ENCODE results near the gene CXorf65. TPM values are rescaled to one million over a fixed set of nuclear protein-coding genes. Genes with fewer than 3 reads are reported as not detected.

The CXorf65 gene
- total RNA-seq, 3 donors from 2014 or later = 6.0 to 11.3 (median 6.6) TPM

GRCh38 chrX:71067089-71067488 lies 39.5 kb downstream of the CXorf65 start:
- no peak for ATAC-seq

GRCh38 chrX:71060127-71060526 lies 46.4 kb downstream of the CXorf65 start:
- peaks cover 42% of the 10 kb centered on the region for H3K4me1 Mint-ChIP-seq (ENCODE audit: low read depth)
- no peak for DNase-seq
- H3K27me3 Mint-ChIP-seq (ENCODE audit: low read depth) = no peaks in the 10 kb centered on the region
- no peak overlapping the region for H3K4me3 Mint-ChIP-seq
- no peaks in the 10 kb centered on the region for H3K9me3 Mint-ChIP-seq
- H3K36me3 Mint-ChIP-seq (ENCODE audit: insufficient read depth) = peaks cover 29% of the 10 kb centered on the region
- no peak for ATAC-seq

More at GRCh38 chrX:71067089-71067488, 39.5 kb downstream of the CXorf65 start:
- Mint-ChIP-seq H3K9me3 (no peaks in the 10 kb centered on the region), H3K36me3 (ENCODE audit: insufficient read depth) (peaks cover 11% of the 10 kb centered on the region), H3K4me3 (peak overlapping the region; percentile 96), H3K4me1 (ENCODE audit: low read depth) (peaks cover 14% of the 10 kb centered on the region), H3K27me3 (ENCODE audit: low read depth) (peaks cover 6% of the 10 kb centered on the region)
- DNase-seq = no peak

GRCh38 chrX:71057848-71058530 lies 48.6 kb downstream of the CXorf65 start:
- no peaks in the 10 kb centered on the region for H3K9me3 Mint-ChIP-seq
- ATAC-seq = no peak

GRCh38 chrX:71056867-71057266 lies 49.7 kb downstream of the CXorf65 start:
- Mint-ChIP-seq H3K4me3 (no peak overlapping the region), H3K27me3 (ENCODE audit: low read depth) (no peaks in the 10 kb centered on the region), H3K36me3 (ENCODE audit: insufficient read depth) (peaks cover 22% of the 10 kb centered on the region), H3K4me1 (ENCODE audit: low read depth) (peaks cover 34% of the 10 kb centered on the region), H3K9me3 (no peaks in the 10 kb centered on the region)
- DNase-seq (no peak), ATAC-seq (no peak)

More at GRCh38 chrX:71057848-71058530, 48.6 kb downstream of the CXorf65 start:
- no peaks in the 10 kb centered on the region for H3K27me3 Mint-ChIP-seq (ENCODE audit: low read depth)
- H3K36me3 Mint-ChIP-seq (ENCODE audit: insufficient read depth) = peaks cover 27% of the 10 kb centered on the region
- no peak for DNase-seq
- H3K4me3 Mint-ChIP-seq = no peak overlapping the region
- H3K4me1 Mint-ChIP-seq (ENCODE audit: low read depth) = peaks cover 34% of the 10 kb centered on the region

Other genes with a start within 250 kb of the CXorf65 start
- under 1 TPM in 1 of 3 donors, not detected in 2; 0.13 TPM for gene TEX11, start 198.0 kb downstream of the CXorf65 start, total RNA-seq
- under 1 TPM; 0.15 to 0.40 (median 0.19) TPM for gene SLC7A3, start 175.6 kb downstream of the CXorf65 start, total RNA-seq
- 10 to 100 TPM; 55.9 to 62.7 (median 58.4) TPM for gene SNX12, start 38.4 kb downstream of the CXorf65 start, total RNA-seq
- 1 to 10 TPM; 3.4 to 6.4 (median 5.2) TPM for gene FOXO4, start 10.9 kb downstream of the CXorf65 start, total RNA-seq
- 100 to 1,000 TPM; 214 to 305 (median 276) TPM for gene IL2RG, start 4.8 kb upstream of the CXorf65 start, total RNA-seq
- 10 to 100 TPM; 33.7 to 43.9 (median 39.8) TPM for gene MED12, start 11.9 kb upstream of the CXorf65 start, total RNA-seq
- under 1 TPM; 0.38 to 0.43 (median 0.40) TPM for gene NLGN3, start 38.1 kb upstream of the CXorf65 start, total RNA-seq
- gene GJB1, start 116.5 kb upstream of the CXorf65 start, total RNA-seq = not detected
- gene ZMYM3, start 147.4 kb upstream of the CXorf65 start, total RNA-seq = 10 to 100 TPM; 11.2 to 15.7 (median 13.3) TPM
- 100 to 1,000 TPM; 563 to 576 (median 574) TPM for gene NONO, start 176.9 kb upstream of the CXorf65 start, total RNA-seq
- 1 to 10 TPM; 3.0 to 3.6 (median 3.1) TPM for gene ITGB1BP2, start 195.0 kb upstream of the CXorf65 start, total RNA-seq